NCI-H1930 (cell line): ENCODE results near the gene S100A14.

Experiments used
- DNase-seq, 2 experiments: peaks; one replicate each; lab custom pipeline; 2025; lab: John Stamatoyannopoulos, UW

Gene S100A14

DNA sequence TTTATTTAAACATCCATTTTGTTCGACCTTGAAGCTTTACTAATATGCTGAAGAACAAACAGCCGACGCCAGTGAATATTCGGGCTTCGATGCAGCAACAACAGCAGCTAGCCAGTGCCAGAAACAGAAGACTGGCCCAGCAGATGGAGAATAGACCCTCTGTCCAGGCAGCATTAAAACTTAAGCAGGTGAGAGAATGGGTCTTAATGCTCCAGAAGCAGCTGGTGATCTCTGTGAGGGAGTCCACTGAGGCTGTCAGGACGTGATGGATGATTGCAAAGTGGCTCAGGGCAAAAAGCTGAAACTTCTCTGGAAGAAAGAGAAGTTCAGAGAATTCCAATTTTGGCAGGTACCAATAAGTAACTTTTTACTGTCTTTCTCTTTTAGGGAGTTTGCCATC is 22.1 kb upstream of the S100A14 start:
- no peak for DNase-seq

DNA sequence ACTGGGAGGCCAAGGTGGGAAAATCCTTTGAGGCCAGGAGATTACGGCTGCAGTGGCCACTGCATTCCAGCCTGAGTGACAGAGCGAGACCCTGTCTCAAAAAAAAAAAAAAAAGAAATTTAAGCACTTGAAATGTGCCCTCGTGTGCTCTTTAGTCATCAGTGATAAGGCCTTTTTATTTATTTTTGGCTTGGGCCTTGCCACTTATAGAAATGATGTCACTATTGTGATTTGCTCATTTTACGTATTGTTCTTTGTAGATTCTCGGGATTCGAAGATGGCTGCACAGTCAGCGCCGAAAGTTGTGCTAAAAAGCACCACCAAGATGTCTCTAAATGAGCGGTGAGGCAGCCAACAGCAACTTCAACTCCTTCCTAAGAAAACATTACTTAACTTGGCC is 20.2 kb upstream of the S100A14 start:
- no peak for DNase-seq

DNA sequence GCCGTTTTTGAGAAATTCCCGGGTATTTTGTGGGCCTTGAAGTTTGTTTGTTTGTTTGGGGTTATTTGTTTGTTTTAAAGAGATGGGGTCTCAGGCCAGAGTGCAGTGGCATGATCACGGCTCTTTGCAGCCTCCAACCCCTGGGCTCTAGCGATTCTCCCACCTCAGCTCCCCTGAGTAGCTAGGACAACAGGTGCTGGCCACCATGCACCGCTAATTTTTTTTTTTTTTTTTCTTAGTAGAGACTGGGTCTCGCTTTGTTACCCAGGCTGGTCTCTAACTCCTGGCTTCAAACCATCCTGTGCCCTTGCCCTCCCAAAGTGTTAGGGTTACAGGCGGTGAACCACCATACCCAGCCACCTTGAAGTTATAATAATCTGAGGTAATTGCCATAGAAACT is 19.7 kb upstream of the S100A14 start:
- no peak for DNase-seq

DNA sequence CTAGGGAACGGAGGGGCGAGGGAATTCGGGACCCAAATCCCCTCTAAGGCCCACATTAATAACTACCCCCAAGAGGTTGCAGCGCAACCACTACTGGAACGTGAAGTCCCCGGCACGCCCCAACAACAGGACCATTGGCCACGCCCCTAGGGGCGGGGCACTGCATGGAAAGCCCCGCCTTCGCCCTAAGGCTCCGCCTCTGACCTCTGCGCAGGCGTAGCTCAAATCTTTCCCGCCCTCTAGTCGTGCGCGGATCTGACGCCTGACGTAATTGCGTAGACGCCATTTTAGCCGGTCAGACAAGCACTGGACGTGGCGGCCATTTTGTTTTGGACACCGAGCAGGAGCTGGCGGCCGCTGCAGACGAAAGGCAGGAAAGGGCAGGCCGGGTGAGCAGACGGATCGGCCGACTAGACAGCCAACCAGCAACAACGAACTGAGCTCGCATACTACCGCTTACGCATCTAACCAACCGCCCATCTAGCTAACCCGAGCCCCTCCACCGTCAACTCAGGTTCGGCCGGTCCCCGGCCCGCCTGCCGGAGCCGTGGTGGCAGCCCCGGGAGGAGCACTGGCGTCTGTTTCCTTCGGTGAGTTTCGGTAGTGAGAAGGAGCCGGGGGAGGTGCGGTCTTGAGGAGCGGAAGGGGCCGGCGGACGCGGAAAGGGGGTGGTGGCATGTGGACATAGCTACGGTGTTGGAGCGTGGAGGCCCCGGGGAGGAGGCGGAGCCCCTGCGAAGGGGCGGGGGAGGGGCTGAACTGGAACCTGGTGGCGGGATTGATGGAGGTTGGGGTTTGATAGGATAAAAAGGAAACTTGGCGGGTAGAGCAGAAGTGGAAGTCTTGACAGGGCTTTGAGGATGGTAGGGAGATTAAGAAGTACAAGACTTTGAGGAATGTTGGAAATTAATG is 17.9 kb upstream of the S100A14 start, which contains the start of gene CHTOP:
TSS of gene CHTOP (plus strand) at position 313 of the 912 bp plus-strand sequence. CDS start 2,523 bp downstream, outside the sequence.
- peak; percentile 96 for DNase-seq

DNA sequence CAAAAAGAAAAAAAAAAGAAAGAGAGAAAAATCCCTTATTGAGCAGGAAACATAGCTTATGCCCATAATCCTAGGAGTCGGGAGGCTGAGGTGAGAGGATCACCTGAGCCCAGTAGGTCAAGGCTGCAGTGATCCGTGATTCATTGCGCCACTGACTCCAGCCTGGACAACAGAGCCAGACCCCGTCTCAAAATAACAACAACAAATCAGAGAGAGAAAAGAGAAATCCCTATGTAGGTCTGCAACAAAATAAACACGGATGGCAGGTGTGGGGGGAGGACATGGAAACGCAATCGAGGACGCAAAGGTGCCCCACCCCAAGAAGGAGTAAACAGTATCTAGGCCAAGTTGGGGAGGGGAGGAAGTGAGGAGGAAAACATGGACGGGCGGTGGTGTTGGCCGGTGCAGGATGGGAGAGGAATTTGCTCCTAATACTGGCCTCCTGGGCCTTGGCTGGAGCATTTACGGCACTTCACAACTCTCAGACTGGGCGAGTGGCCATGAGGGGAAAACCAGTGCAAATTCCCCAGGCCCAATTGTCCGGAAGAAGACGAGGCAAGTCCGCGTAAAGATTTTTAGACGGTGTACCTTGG is 17.1 kb upstream of the S100A14 start:
- DNase-seq: no peak

DNA sequence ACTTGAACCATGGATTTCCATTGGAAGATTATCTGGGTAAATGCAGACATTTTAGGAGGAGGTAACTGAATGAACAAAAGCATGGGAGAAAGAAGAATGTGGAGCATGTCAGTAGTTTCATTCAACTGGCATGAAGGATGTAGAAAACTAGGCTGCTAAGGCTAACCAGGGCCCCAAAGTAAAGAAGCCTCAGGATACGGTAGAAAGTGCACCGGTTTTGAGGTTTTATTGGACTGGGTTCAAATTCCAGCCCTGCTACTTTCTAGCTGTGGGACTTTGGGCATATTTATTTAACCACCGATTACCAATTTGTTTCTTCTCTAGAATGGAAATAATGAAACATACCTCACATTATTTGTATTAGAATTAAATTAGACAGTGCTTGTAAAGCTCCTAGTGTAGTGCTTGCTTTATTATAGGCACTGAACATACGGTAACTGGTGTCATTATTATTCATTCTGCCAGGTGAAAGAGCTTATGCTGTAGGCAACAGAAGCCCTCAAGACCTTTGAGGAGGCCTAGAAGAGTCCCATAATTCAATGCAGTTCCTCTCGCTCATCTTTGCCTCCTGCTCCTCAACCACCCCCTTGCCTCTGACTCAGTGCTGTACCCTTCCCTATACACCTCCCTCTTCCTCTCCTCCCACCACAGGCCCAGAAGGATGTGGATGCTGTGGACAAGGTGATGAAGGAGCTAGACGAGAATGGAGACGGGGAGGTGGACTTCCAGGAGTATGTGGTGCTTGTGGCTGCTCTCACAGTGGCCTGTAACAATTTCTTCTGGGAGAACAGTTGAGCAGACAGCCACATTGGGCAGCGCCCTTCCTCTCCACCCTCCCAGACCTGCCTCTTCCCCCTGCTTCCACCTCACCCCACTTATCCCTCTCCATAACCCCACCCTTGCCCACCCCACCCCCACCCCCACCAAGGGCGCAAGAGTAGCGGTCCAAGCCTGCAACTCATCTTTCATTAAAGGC is 15.2 kb upstream of the S100A14 start:
- no peak for DNase-seq

DNA sequence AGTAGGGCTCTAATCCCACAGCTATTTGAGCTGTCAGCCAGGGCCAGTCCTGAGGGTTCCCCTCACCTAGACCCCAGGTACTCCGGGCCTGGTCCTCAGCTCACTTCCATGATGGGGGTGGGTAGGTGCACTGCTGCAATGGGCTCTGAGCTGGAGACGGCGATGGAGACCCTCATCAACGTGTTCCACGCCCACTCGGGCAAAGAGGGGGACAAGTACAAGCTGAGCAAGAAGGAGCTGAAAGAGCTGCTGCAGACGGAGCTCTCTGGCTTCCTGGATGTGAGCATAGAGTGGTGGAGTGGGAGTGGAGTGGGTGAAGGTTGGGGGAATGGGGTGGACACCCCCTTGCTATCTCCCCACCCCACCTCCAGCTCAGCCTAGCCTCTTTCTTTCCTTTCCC is 14.3 kb upstream of the S100A14 start:
- no peak for DNase-seq

DNA sequence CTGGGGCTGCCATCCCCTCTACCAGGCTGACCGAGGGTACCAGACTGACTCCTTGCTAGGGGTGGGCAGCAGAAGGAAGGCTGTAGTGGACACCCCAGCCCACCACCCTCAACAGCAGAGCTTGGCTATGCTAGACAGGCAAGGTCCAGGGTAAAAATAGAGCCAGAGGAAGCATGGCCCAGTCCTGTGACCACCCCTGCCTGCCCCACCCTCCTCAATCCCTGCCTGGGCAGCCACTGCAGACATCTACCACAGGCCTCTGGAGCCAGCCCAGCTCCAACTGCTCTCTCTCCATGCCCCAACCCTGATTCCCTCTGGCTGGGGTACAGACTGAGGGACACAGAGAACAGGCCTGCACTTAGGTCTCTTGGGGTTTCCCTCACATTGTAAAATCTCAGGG is 13.8 kb upstream of the S100A14 start:
- DNase-seq: no peak

DNA sequence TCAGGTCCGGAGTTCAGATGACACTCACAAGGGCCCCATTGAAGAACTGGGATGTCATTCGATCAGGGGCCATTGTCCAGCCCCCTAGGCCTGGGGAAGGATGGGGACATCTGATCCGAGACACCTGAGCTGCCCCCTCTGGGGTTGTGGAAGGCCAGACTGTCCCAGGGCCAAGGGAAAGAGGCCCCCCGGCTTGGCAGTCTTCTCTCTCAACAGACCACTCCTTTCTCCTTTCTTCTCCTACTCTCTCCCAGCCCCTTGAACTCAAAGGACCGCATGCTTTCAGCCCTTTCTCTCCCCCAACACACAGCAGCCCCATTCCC is 13.2 kb upstream of the S100A14 start:
- no peak for DNase-seq

DNA sequence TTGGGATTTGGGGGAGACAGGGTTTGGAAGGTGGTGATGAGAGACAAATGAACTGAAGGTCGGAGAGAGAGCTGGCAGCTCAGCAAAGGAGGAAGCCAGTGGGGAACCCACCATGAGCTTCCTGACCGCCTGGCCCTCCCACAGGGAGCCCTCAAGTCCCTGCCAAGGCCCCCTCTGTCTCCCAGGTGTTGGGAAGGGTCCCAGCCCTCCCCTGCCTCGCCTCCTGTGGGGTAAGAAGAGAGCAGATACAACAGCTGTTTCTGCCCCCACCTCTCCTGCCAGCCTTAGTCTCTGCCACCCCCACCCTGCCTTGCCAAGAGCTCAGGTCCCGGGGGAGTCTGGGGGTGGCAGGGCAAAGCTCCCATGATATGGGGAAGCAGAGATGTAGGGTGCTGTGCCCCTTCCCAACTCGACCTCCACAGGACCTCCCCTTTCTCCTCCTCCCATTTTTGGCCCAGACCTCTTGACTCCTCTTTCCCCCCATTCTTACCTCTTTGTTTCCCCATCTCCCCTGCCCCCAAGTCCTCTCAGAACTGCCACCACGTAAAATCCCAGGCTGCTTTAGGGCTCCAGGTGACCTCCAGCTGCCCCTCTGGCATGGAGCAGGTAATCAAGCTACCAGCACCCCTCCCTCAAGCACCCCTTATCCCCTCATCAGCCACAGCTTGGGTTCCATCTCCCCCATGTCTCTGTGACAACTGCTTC is 12.7 kb upstream of the S100A14 start:
- DNase-seq: no peak

DNA sequence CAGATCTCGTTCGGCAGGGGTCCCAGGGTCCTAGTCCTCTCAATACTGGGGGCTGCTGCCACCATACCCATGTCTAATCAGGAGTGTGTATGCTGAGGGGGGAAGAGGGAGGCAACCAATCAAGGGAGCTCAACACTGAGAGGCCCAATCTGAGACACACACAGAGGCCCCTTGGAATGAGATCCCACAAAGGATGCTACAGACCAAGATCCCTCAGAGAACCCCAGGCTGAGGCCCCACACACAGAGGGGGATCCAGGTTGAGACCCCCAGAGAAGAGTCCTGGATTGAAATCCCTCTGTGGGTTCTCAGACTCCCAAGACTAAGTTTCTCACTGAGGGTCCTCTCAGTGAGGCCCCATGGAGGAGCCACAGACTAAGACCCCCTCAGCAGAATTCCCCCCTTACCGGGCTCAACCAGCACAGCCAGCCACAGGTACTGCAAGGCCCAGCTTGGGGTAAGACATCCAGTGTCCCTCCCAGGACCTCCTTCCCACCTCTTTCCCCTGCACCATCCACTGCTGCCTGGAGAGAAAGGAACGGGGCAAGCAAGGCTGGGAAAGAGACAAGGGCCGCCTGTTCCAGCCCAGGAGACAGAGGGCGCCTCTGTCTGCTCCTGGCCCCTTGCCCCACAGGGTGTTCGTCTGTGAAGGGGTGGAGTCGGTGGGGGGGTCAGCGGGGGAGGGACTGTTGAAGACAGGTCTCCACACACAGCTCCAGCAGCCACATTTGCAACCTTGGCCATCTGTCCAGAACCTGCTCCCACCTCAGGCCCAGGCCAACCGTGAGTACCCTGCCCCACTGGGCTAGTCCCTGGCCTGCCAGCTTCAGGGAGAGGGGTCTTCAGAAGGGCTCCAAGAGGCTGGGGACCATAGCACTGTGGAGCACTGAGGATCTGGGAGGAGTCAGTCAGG is 11.8 kb upstream of the S100A14 start, which contains the start of gene S100A1:
TSS of gene S100A1 (plus strand) at position 720 of the 912 bp plus-strand sequence. CDS start 2,088 bp downstream, outside the sequence.
- no peak for DNase-seq

DNA sequence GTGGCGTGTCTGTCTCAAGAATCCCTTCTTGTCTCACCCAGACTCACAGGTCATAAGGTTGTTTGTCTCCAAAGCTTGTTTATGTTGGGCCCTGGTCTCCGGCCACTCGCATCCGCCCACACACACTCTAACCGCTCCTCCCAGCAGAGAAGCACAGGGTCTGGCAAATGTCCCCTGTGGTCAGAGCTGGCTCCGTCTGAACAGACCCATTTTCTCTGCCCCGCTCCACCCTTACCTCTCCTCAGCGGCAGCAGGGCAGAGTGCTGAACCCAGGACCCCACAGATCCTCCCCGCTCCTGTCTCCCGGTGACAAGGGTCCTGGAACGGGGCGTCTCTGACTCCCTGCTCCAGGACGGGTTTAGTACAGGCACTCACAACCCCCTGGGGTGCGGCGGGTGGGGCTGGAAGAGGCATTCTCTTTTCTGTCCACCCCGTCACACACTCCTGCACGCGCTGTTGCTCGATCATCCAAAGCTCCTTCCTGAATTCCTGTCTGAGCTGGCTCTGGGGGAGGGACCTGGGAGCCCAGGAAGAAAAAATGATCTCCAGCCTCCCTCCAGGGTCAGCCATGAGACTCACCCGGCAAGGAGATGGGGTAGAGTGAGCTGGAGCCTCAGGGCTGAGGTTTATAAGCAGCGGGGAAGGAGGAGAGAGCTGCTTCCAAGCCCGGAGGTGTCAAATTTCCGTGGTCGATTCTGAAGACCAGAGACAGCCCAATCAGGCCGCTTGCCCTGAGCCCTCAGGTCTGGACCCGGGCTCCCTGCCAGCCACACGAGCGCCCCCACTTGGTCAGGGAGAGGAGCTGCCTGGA is 11.0 kb upstream of the S100A14 start, which contains the start of gene S100A13:
TSS of gene S100A13 (minus strand) at position 602 of the 811 bp plus-strand sequence. CDS start 1,033 bp downstream, outside the sequence.
- DNase-seq: peak; percentile 67 to 80

DNA sequence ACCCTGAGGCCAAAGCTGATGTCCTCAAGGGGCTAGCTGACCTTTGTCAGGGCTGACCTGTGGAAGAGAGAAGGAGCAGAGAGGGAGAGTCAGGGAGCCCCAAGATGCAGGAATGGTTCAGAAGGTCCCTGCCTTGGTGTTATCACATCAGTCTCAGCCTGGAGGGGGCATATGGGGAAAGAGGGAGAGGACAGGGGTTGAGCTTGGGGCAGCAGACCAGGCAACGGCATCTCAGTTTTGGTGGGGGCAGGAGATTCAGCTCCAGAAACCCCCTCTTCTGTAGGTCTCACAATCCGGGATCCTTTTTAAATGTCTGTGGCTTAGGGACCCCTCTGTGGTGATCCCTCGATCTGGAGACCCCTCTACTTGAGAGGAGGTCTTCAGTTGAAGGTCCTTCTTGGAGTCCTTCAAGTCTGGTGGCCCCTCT is 10.4 kb upstream of the S100A14 start:
- DNase-seq: no peak

DNA sequence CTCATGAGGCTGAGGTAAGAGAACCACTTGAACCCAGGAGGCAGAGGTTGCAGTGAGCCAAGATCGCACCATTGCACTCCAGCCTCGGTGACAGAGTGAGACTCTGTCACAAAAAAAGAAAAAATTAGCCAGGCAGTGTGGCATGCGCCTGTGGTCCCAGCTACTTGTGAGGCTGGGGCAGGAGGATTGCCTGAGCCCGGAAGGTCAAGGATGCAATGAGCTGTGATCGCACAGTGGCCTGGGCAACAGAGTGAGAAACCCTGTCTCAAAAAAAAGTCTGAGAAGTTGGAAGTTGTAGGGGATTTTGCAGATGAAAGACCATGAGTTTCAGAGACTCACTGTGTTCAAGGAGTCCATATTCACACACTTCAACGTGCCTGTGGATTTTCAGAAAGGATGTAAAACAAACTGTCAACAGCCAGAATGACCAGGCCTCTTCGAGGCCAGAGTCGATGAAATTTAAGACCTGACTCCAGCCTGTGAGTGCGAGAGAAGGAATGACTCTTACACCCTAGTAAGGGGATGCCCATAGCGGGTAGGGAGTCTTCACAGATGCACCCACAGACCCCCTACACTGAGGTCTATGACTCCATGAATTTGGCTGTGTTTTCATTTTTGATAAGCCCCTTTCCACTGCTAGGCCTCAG is 9.0 kb upstream of the S100A14 start:
- no peak for DNase-seq

DNA sequence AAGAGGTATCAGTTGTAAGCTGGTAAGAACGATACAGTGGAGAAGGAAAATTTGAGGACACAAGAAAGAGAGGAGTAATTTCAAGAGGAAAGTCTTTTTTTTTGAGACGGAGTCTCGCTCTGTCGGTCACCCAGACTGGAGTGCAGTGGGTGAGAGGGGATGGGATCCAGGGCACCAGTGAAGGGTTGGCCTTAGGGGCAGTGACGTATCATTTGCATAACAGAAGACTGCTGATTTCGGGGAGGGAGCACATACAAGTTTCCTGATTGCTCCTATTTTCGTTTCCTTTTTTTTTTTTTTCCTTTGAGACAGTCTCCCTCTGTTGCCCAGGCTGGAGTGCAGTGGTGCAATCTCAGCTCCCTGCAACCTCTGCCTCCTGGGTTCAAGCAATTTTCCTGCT is 7.0 kb upstream of the S100A14 start:
- no peak for DNase-seq

DNA sequence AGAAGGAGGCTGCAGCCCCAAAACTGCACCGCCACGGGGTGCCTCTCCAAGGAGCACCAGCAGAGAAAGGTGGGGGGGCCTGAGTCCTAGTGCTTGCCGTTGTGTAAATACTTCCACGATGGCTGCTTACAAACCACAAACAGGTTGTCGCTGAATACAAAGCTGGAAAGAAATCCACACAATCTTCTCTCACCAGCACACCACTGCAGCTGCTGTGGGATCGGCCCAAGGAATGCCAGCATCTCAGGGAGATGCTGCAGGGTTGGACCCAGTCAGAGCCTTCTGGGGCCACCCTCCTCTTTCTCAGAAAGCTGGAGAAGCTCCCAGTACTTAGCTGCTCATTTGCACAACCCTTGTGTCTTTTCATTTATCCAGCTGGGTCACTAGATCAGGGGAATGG is 3.0 kb upstream of the S100A14 start:
- no peak for DNase-seq

DNA sequence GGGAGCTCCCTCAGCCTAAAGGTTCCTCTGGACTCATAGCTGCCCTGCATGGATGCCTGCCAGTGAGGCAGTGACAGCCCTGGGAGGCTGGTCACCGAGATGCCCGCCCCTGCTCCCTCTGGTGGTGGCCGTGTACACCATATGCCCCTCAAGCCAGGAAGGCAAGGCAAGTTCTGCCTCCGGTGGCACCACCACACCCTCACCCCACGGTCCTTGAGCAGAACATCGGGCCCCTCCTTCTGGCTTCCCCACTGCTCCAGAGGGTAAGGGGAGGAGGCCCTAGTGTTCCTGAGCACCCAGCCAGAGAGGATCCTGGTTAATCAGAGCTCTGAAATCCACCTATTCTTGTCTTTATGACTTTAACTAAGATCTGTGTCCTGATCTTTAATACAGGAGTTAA is 1.5 kb upstream of the S100A14 start:
- no peak for DNase-seq

DNA sequence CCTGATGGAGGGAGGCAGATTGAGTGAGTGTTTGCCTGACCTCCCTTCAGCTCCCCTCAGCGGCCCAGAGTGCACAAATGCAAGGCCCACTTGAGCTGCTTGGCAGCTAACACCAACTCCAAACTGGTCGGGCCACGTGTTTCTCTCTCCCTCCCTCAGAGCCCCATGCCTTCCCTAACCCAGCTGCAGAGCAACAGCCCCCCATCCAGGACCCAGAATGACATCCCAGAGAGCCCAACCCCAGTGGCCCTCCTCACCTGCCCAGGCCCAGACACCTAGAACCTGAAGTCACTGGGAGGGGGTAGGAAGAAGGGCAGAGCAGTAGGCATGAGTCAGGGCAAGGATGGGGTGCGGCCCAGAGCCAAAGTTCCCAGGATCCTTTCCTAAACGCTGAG is 789 bp upstream of the S100A14 start:
- DNase-seq: no peak

DNA sequence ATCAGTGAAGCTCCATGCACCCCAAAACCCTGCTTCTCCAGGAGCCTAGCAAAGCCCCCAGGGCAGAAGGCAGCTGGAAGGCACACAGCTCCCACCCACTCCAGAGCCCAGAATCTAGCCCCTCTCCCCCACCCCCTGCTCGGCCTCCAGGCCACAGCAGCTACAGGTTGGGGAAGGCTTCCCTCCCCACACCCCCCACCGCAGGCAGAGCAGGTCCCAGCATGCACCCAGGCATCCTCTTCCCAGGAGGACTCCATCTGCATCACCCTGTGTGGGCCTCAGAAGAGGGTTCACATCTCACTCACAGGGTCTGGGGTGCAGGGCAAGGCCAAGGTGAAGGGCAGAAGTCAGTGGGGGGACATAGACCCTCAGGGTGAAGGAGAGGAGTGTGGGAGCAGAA is 719 bp downstream of the S100A14 start:
- DNase-seq: no peak
